KOPT-K1 (cell line): ENCODE results near the gene GDA.

Source experiments
- H3K27ac ChIP-seq: fragments of 200-600 bp; sonication (generic); 2 replicates; pipeline ENCODE4 v1.5.1; 2016; ENCODE audit warnings: antibody characterized with exemption, mild to moderate bottlenecking, low read depth, low read length; ENCODE audit not compliant: poor library complexity, severe bottlenecking
- H3K36me3 ChIP-seq: fragments of 200-600 bp; sonication (generic); 2 replicates; pipeline ENCODE4 v1.5.1; 2017; ENCODE audit warnings: antibody characterized with exemption, mild to moderate bottlenecking, low read length, moderate library complexity; ENCODE audit not compliant: insufficient read depth
- H3K9me3 ChIP-seq: fragments of 200-600 bp; sonication (generic); 2 replicates; pipeline ENCODE4 v1.5.1; 2017; ENCODE audit warnings: antibody characterized with exemption, low read length, mild to moderate bottlenecking; ENCODE audit not compliant: insufficient read depth, poor library complexity, severe bottlenecking

GDA gene

DNA sequence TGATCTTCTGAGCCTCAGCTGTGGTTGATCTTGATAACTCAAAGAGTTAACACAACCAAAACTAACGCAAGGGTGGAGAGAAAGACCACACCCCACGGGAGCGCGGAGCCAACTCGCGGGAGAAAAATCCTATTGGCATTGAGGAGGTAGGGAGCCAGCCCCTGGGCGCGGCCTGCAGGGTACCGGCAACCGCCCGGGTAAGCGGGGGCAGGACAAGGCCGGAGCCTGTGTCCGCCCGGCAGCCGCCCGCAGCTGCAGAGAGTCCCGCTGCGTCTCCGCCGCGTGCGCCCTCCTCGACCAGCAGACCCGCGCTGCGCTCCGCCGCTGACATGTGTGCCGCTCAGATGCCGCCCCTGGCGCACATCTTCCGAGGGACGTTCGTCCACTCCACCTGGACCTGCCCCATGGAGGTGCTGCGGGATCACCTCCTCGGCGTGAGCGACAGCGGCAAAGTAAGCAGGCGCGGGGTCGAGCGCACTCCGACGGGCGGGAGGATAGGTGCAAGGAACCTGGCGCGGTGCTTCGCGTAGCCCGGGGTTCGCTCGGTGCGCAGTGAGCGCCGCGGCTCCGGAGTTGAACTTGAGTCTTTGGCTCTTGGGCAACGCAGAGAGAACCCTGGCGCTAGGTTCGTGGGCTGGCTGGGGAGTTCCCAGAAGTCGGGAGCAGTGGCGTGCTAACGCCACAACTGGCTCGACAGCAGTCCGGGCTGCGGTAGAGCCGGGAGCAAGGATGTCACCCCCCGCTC is at the start of gene GDA:
GDA (plus strand) TSS at position 210 of the 745 bp plus-strand sequence; CDS start at position 330, 120 bp downstream.
- Histone ChIP-seq H3K9me3 (no peaks in the 10 kb centered on the region), H3K36me3 (no peaks in the 10 kb centered on the region), H3K27ac (no peak within 1 kb of the TSS)

DNA sequence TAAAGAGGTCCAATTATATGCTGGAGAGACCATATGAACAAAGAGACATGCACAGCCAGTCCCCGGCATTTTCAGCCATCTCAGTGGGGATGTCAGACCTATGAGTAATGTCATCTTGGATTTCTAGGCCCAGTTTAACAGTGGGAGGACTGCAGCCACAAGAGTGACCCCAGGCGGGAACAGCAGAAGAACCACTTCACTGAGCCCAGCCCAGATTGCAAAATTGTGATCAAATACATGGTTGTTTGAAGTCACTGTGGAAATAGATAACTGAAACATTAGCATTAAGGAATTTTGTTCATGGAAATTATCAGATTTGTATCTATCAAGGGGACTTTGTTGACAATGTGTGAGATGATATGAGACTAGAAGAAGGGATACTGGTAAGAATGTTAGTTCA is 46.7 kb upstream of the GDA start:
- no peaks in the 10 kb centered on the region for H3K36me3 ChIP-seq
- no peak overlapping the region for H3K27ac ChIP-seq
- no peaks in the 10 kb centered on the region for H3K9me3 ChIP-seq

DNA sequence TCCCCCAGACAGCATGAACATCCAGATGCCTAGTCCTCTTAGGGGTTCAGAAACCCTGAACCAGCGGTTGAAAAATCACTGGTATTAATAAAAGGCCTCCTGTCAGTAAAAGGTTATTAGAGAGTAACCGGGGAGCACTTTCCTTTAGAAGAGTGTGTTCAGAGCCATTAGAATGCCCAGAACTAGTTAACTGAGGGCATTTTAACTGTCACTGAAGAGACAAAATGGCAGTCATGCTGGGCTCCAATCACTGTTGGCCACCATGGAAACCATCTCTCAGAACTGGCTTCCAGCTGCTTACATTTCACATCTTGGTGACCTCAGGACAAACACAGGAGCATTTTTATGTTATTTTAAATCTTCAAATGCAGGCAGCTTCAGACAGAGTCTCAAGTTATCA is 36.2 kb upstream of the GDA start:
- H3K9me3 ChIP-seq: no peaks in the 10 kb centered on the region
- no peaks in the 10 kb centered on the region for H3K36me3 ChIP-seq
- H3K27ac ChIP-seq: no peak overlapping the region

DNA sequence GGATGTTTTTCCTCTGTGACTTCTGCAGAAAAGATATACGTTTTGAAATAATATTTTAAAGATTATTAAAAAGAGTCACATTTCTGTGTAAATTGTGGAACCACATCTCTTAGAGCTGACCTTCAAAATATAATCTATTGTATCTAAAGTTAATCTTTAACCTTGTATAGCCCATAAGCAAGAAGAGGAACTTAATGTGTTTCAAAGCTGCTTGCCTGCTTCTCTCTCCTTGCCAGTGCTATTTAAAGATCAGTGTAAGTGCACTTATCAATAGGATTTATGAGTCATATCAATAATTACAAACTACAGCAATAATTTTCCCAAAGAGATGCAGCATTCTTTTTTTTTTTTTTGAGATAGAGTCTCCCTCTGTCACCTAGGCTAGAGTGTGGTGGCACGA is 29.4 kb upstream of the GDA start:
- Histone ChIP-seq H3K36me3 (no peaks in the 10 kb centered on the region), H3K9me3 (no peaks in the 10 kb centered on the region), H3K27ac (no peak overlapping the region)

DNA sequence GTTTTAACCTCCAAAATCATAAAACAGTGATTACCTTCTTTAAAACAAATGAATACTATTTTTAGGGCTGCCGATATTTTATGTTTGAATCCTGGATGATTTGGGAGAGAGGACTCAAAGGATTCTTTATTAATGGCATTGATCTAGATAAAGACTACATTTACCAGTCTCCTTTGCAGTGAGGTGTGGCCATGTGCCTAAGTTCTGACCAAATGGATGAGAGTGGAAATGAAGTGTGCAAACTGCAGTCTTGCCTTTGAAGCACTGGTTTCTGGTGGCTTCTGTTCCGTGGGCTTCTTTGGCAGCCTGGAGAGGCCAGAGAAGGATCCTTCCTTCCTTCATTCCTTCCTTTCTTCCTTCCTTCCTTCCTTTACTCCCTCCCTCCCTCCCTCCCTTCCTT is 24.3 kb upstream of the GDA start:
- Histone ChIP-seq H3K36me3 (no peaks in the 10 kb centered on the region), H3K27ac (no peak overlapping the region), H3K9me3 (no peaks in the 10 kb centered on the region)

DNA sequence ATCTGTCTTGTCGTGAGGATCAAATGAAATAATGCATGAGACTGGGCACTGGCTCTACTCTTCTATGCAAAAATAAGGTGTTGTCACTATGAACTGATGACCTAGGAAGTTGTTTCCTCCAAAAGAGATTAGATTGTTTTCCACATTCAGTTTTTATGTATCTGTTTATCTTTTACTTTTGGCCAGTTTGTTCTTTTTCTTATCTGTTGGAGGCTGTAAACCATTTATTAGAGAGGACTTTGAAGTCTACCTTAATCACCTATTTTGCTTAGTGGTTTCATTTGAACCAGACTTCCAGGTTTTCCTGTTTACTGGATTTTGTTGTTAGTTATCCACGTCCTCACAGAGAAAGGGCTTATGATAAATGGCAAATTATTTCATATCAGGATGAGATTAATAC is 21.5 kb upstream of the GDA start:
- H3K36me3 ChIP-seq: no peaks in the 10 kb centered on the region
- H3K9me3 ChIP-seq: no peaks in the 10 kb centered on the region
- H3K27ac ChIP-seq: no peak overlapping the region

DNA sequence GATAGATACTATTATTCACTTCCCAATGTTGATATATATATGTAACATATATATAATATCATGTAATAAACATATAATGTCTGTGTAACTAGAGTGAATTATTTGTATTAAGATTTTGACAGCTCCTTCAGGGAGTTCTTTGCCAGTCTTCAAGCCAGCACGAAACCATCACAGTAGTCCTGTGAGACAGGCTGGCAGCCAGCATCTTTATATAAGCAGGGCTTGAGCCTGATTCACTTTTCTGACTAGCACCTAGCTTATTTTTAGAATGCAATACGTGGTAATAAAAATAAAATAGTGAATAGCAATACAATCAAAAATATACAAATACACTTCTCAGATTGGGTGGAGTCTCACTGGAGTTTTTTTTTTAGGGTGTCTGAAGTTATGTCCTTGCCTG is 20.7 kb upstream of the GDA start:
- Histone ChIP-seq H3K27ac (no peak overlapping the region), H3K9me3 (no peaks in the 10 kb centered on the region), H3K36me3 (no peaks in the 10 kb centered on the region)

DNA sequence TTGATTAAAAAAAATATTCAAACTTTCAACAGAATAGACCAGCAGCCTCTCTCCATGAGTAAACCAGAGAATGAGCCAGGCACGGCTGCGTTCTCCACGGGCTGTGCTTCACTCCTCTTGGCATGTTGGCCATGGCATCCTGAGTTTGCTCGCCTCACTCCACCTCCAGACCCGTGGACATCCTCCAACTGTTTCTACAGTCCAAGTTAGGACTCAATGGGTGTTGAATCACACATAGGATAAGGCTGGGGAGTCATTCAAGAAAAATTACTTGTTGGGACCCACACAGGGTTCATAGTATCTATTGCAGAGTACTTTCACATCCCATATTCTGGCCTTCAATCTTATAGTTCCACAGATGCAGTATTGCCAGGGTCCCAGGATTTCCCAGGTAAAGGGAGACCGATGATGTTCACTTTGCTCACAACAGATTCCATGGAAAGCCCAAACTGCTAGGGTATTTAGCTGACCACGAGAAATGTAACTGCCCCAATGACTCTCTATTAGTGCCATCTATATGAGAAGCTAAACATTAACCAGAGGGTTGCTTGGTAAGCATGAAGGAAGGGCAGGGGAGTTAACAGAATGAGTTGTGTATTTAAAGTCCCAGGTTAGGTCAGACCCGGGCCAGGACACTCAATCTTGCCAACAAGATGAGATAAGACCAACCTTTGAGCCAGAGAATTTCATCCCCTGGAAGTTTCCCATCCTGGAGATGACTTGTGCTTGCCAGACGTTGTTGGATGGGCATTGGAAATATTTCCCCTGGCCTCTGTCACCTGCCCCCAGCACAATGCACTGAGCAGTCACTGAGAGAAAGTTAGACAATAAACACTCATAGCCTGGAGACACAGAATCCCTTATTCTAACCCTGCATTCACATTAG is 19.7 kb upstream of the GDA start:
- H3K27ac ChIP-seq: no peak overlapping the region
- no peaks in the 10 kb centered on the region for H3K9me3 ChIP-seq
- H3K36me3 ChIP-seq: no peaks in the 10 kb centered on the region

DNA sequence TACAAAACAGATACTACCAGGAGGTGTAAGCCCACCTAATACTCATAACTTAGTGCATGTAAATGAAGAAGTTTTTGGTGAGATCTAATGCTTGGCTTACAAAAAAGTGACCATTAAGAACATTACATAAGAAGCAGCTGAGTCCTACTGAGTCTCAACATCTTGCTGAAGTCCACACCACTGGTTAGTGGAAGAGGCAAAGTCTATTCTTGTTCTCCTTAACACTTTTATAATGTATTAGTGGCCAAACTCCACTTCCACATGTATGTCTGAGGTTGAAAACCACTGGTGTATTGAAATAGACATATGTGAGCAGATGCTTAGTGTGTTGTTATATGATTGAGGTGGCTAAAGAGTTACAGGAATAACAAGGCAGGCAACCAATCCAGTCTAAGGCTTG is 18.9 kb upstream of the GDA start:
- Histone ChIP-seq H3K27ac (no peak overlapping the region), H3K9me3 (no peaks in the 10 kb centered on the region), H3K36me3 (no peaks in the 10 kb centered on the region)

DNA sequence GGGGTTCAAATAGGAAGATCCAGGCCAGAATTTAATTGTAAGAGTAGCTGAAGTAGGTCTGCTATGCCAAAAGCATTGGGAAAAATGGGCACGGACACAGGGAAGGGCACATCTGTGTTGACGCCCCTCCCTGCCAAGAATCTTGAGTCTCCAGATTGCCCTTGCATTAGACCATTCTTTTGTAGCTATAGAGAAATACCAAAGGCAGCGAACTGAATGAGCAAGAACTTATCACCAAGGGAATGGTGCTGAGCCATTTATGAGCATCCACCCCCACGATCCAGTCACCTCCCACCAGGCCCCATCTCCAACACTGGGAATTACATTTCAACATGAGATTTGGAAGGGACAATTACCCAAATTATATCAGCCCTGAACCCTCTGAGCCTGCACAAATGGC is 18.0 kb upstream of the GDA start:
- Histone ChIP-seq H3K36me3 (no peaks in the 10 kb centered on the region), H3K27ac (no peak overlapping the region), H3K9me3 (no peaks in the 10 kb centered on the region)

DNA sequence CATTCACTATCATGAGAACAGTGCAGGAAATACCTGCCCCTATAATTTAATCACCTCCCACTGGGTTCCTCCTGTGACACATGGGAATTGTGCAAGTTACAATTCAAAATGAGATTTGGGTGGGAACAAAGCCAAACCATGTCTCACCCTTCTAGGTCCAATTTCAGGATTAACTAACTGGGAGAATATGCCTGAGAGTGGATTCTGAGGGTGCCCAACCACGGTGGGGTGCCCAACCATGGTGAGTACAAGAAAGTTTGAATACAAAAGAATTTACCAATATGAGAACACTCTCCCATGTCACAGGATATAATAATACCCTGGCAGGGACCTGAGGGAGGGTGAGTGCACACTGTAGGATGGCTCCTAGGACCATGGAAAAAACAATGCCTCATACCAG is 17.2 kb upstream of the GDA start:
- Histone ChIP-seq H3K27ac (no peak overlapping the region), H3K36me3 (no peaks in the 10 kb centered on the region), H3K9me3 (no peaks in the 10 kb centered on the region)

DNA sequence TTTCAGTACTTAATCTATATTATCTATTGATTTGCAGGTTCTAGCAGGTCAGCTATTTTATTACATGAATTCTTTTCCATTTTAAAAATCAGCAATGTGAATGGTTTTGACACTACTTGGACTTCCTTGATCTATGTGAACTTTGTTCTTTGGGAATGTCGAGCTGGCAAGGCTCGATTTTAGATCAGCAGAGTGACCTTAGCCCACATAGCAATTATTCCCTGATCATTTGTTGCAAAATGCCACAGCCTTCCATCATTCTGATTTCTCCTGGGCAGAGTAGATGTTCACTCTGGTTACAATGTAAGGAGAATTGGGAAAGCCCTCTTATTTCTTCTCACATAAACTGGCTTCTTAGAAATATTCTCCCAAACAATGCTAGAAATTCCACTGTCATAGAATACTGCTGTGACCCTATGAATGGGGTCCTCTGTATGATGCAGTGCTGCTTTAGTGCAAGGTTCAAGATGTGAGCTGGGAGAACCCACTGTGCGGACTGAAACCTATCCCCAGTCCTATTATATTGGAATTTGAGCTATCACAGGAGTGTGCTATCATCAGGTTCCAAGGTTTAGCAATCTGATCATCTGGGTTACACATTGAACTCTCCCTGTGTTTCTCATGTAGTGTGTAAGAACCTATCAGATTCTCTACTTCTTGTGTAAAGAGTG is 15.7 kb upstream of the GDA start:
- Histone ChIP-seq H3K36me3 (no peaks in the 10 kb centered on the region), H3K9me3 (no peaks in the 10 kb centered on the region), H3K27ac (no peak overlapping the region)

DNA sequence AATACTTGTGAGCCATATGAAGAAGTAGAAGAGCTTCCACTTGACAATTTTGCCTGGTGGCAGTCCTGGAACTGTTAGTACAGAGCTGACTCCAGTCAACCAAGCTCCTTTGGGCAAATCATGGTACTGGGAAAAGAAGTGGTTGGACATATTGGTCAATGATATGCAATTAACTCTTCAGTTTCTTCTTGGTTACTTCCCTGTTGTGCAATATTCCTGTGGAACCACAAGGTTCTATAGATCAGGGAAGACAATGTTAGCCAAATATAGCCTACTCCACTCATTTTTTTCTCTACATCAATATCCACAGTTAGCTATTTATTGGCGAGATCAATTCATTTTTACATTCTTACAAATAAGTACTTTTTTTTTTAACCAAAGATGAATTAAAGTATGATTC is 14.4 kb upstream of the GDA start:
- H3K27ac ChIP-seq: no peak overlapping the region
- no peaks in the 10 kb centered on the region for H3K9me3 ChIP-seq
- H3K36me3 ChIP-seq: no peaks in the 10 kb centered on the region

DNA sequence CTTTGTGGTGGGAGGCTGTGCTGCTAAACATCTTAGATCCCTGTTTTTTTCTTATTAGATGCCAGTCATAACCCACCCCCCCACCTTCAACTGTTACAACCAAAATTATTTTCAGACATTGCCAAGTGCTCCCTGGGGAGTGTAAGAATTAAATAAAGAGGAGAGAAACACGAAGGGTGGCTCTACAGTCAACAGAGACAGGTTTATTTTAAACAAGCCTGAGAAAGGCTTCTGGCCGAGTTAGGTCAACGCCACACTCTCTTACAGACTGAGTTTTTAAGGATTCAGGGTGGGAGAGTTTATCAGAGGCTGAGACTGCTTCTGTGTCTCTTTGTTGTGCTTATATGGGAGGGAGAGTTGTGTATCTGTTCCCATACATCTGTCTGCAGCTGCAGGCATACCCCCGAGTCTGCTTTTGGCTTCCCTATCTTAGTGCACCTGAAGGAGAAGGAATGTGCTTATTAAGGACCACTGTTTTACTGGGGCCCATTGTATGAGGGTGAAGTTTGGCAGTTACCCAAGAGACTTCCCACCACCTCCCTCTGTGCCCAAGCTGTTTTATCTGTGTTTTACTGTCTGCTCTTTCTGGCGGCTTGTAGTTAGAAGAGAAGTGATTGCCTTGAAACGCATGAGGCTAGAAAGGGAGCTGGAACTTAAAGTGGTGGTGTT is 11.4 kb upstream of the GDA start:
- H3K27ac ChIP-seq: no peak overlapping the region

DNA sequence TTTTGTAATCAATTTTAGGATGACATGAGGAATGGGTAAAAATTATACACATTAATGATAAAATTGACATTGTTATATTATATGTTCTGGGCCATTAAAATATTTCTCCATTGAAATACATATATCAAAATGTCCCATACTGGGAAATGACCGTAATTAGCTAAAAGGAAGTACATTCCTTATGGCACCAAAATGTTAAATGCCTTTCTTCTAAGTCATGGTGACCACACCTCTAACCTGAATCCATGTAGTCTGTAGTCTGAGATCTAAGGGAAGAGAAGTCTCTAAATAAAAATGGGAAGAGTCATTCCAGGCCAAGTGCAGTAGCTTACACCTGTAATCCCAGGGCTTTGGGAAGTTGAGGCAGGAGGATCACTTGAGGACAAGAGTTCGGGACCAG is 10.0 kb upstream of the GDA start:
- Histone ChIP-seq H3K36me3 (no peaks in the 10 kb centered on the region), H3K9me3 (no peaks in the 10 kb centered on the region), H3K27ac (no peak overlapping the region)

More for the DNA sequence above, 11.4 kb upstream of the GDA start:
- Histone ChIP-seq H3K36me3 (no peaks in the 10 kb centered on the region), H3K9me3 (no peaks in the 10 kb centered on the region)
